Upper lobe of left lung (tissue), 4 donors: Measurements from ENCODE around the gene FAM53B.

Experiments used
- CTCF ChIP-seq, 6 experiments: fragments of 450-650 bp in 4 of 6; fragments of 200-600 bp in 2 of 6; sonication (generic) in 2 of 6; IDR thresholded peaks; one replicate each; pipeline ENCODE4 v1.5.1; 2016 to 2019; ENCODE audit warnings: antibody characterized with exemption in 6 of 6
- POLR2A ChIP-seq, 4 donors: fragments of 450-650 bp; IDR thresholded peaks; one replicate each; pipeline ENCODE4 v1.5.1; 2016 to 2017; ENCODE audit warnings: antibody characterized with exemption in 4 of 4, mild to moderate bottlenecking in 2 of 4
- POLR2AphosphoS5 ChIP-seq, 2 donors: sonication (generic); formaldehyde crosslinking; IDR thresholded peaks; one replicate each; pipeline ENCODE4 v1.5.1; 2017; ENCODE audit warnings: antibody characterized with exemption in 2 of 2

- TF ChIP-seq CTCF (IDR thresholded peaks at IDR 0.05): peak; percentile 81 to 91 (median 88)
- TF ChIP-seq POLR2AphosphoS5 (IDR thresholded peaks at IDR 0.05): peak in 1 of 2 donors; percentile 31
- peak in 1 of 4 donors; percentile 16 for TF ChIP-seq POLR2A (IDR thresholded peaks at IDR 0.05)
Observed at GRCh38 chr10:124741281-124741921, 2.8 kb downstream of the FAM53B start.
